IMR-90 (cell line): ENCODE results near the gene DNAJB4. TPM values are rescaled to one million over a fixed set of nuclear protein-coding genes. Genes with fewer than 3 reads are reported as not detected.

ENCODE experiments used
- ATAC-seq: fragments of 200-7000 bp; cut with Tn5 transposase; 2 replicates; pipeline ENCODE4 v1.9.1; 2020; ENCODE audit warnings: low read depth, mild to moderate bottlenecking, moderate library complexity
- BruUV-seq: library from RNA; stranded (reverse); fragments of 400-500 nt; replicated peaks from 2 replicates; lab custom pipeline; 2021; lab: Mats Ljungman, UMichigan
- CTCF ChIA-PET: fragments of 300-600 bp; formaldehyde crosslinking; extraction: SDS; loops from one replicate; lab custom pipeline; 2021; ENCODE audit warnings: antibody characterized with exemption; lab: Yijun Ruan, JAX
- POLR2A ChIA-PET: fragments of 300-600 bp; sonication (Branson Sonifier 250); formaldehyde crosslinking; loops from one replicate; lab custom pipeline; 2022; ENCODE audit warnings: antibody characterized with exemption; ENCODE audit not compliant: unreplicated experiment; lab: Charles Lee
- DNase-seq: peaks from one replicate; pipeline ENCODE4 v3.0.0; 2013
- H2AFZ ChIP-seq: replicated peaks from 2 replicates; pipeline ENCODE3; 2013; ENCODE audit warnings: low read length, mild to moderate bottlenecking; ENCODE audit not compliant: poor library complexity
- H2AK5ac ChIP-seq: 2 replicates; pipeline ENCODE4 v1.6.1; 2013; ENCODE audit warnings: low read depth, low read length, inconsistent platforms
- H2AK9ac ChIP-seq: replicated peaks from 2 replicates; pipeline ENCODE3; 2013; ENCODE audit warnings: mild to moderate bottlenecking, low read depth, low read length, moderate library complexity; ENCODE audit not compliant: poor library complexity
- H2BK120ac ChIP-seq: 2 replicates; pipeline ENCODE4 v1.6.1; 2013; ENCODE audit warnings: low read depth, low read length, inconsistent platforms
- H2BK15ac ChIP-seq: 3 replicates; pipeline ENCODE4 v1.6.1; 2013; ENCODE audit warnings: low read depth, low read length, inconsistent platforms
- H2BK20ac ChIP-seq: 2 replicates; pipeline ENCODE4 v1.6.1; 2013; ENCODE audit warnings: low read depth, mild to moderate bottlenecking, inconsistent platforms, low read length, moderate library complexity
- H2BK5ac ChIP-seq: 2 replicates; pipeline ENCODE4 v1.6.1; 2013; ENCODE audit warnings: mild to moderate bottlenecking, low read depth, low read length, inconsistent platforms; ENCODE audit not compliant: poor library complexity, severe bottlenecking
- H3K14ac ChIP-seq: replicated peaks from 2 replicates; pipeline ENCODE4 v1.6.1; 2013; ENCODE audit warnings: low read depth, low read length, inconsistent platforms
- H3K18ac ChIP-seq: 2 replicates; pipeline ENCODE4 v1.6.1; 2013; ENCODE audit warnings: low read depth, low read length, control low read depth
- H3K23ac ChIP-seq: 2 replicates; pipeline ENCODE4 v1.6.1; 2013; ENCODE audit warnings: low read depth, low read length, inconsistent platforms
- H3K27ac ChIP-seq: 2 replicates; pipeline ENCODE4 v1.5.1; 2013; ENCODE audit warnings: mild to moderate bottlenecking, control low read depth, low read length; ENCODE audit not compliant: insufficient read depth
- H3K27me3 ChIP-seq: 2 replicates; pipeline ENCODE4 v1.6.1; 2013; ENCODE audit warnings: low read length; ENCODE audit not compliant: control insufficient read depth, insufficient read depth
- H3K36me3 ChIP-seq: 2 replicates; pipeline ENCODE4 v1.6.1; 2013; ENCODE audit warnings: low read length, mixed read lengths; ENCODE audit not compliant: control insufficient read depth, insufficient read depth
- H3K4ac ChIP-seq: 2 replicates; pipeline ENCODE4 v1.6.1; 2013; ENCODE audit warnings: low read depth, low read length, inconsistent platforms
- H3K4me1 ChIP-seq: 2 replicates; pipeline ENCODE4 v1.6.1; 2013; ENCODE audit warnings: low read length, mixed read lengths; ENCODE audit not compliant: control insufficient read depth, insufficient read depth
- H3K4me2 ChIP-seq: 2 replicates; pipeline ENCODE4 v1.6.1; 2013; ENCODE audit warnings: low read depth, mild to moderate bottlenecking, control low read depth, low read length, moderate library complexity
- H3K4me3 ChIP-seq: 2 replicates; pipeline ENCODE4 v1.5.1; 2013; ENCODE audit warnings: low read depth, mild to moderate bottlenecking, control low read depth, low read length, moderate library complexity; ENCODE audit not compliant: insufficient read depth
- H3K56ac ChIP-seq: 2 replicates; pipeline ENCODE4 v1.6.1; 2013; ENCODE audit warnings: low read length, inconsistent platforms; ENCODE audit not compliant: insufficient read depth; ENCODE audit errors: extremely low read depth
- H3K79me1 ChIP-seq, 2 experiments: 2 replicates each; pipeline ENCODE4 v1.6.1; 2013; ENCODE audit warnings: low read length in 2 of 2, inconsistent platforms in 1 of 2, low read depth in 1 of 2
- H3K9ac ChIP-seq: 2 replicates; pipeline ENCODE4 v1.6.1; 2013; ENCODE audit warnings: low read depth, low read length, control low read depth
- H3K9me1 ChIP-seq: 2 replicates; pipeline ENCODE4 v1.6.1; 2013; ENCODE audit warnings: low read length, inconsistent platforms; ENCODE audit not compliant: insufficient read depth
- H3K9me3 ChIP-seq: 2 replicates; pipeline ENCODE4 v1.6.1; 2013; ENCODE audit warnings: low read length; ENCODE audit not compliant: control insufficient read depth, insufficient read depth
- H4K20me1 ChIP-seq: 2 replicates; pipeline ENCODE4 v1.6.1; 2013; ENCODE audit warnings: low read length, inconsistent platforms; ENCODE audit not compliant: insufficient read depth
- H4K5ac ChIP-seq: 2 replicates; pipeline ENCODE4 v1.6.1; 2013; ENCODE audit warnings: mild to moderate bottlenecking, low read depth, low read length, control low read depth
- H4K8ac ChIP-seq, 2 experiments: 2 replicates each; pipeline ENCODE4 v1.6.1; 2013; ENCODE audit warnings: low read depth in 2 of 2, low read length in 2 of 2, control low read depth in 1 of 2, inconsistent platforms in 1 of 2
- H4K91ac ChIP-seq: 2 replicates; pipeline ENCODE4 v1.6.1; 2013; ENCODE audit warnings: low read depth, low read length, inconsistent platforms; ENCODE audit not compliant: insufficient read depth
- RCOR1 ChIP-seq: IDR thresholded peaks from 2 replicates; pipeline ENCODE4 v1.6.1; 2012; ENCODE audit warnings: mild to moderate bottlenecking, low read length, improper control_type of control experiment; ENCODE audit not compliant: insufficient replicate concordance
- WGBS, 2 experiments: methylation state at CpG; one replicate each; pipeline versions ENCODE4 v1.1.5 to v1.1.7; 2013; ENCODE audit warnings: missing lambda C conversion rate in 2 of 2; ENCODE audit not compliant: insufficient read length in 1 of 2; ENCODE audit errors: extremely low coverage in 2 of 2; 5-methylcytosine and 5-hydroxymethylcytosine counted together
- dilution Hi-C: fragments of 300-500 bp; cut with HindIII; formaldehyde crosslinking; loops from one replicate; pipeline ENCODE4 v1.14.3; 2018; ENCODE audit warnings: low sequenced_read_pairs; ENCODE audit not compliant: unreplicated experiment
- in situ Hi-C: fragments of 300-500 bp; cut with MboI; formaldehyde crosslinking; loops from 3 replicates; pipeline ENCODE4 v1.14.3; 2019; ENCODE audit warnings: low sequenced_read_pairs, inconsistent platforms, mixed read lengths
- intact Hi-C: fragments of 100-400 bp; cut with micrococcal nuclease; formaldehyde crosslinking; loops from 2 replicates; pipeline ENCODE4 v1.10.0; 2022
- polyA plus RNA-seq, 3 experiments: library from polyadenylated mRNA; depleted of rRNA; stranded (reverse); fragments of >200 nt; gene quantifications; 2 replicates each; pipeline ENCODE4 v1.2.3, GENCODE V29; 2012; ENCODE audit warnings: low replicate concordance in 1 of 3
- total RNA-seq: library from RNA; depleted of rRNA; stranded (reverse); fragments of >200 nt; gene quantifications from 2 replicates; pipeline ENCODE4 v1.2.3, GENCODE V29; 2012

Gene DNAJB4
- total and polyA plus RNA-seq, 2 of the 4 experiments (the other 2 are of a cell fraction), result 30.6 to 31.0 TPM

- Histone ChIP-seq H3K4ac (no peak overlapping the region), H2BK5ac (no peak overlapping the region), H3K4me1 (no peaks in the 10 kb centered on the region), H3K27ac (no peak overlapping the region), H3K79me1 (no peaks in the 10 kb centered on the region), H4K8ac (no peak overlapping the region), H4K91ac (no peak overlapping the region), H3K36me3 (no peaks in the 10 kb centered on the region), H3K27me3 (no peaks in the 10 kb centered on the region), H2BK120ac (no peak overlapping the region), H3K4me3 (no peak overlapping the region), H3K9ac (no peak overlapping the region), H3K18ac (no peak overlapping the region), H2BK15ac (no peak overlapping the region), H3K56ac (no peak overlapping the region), H2AFZ (no peak overlapping the region), H4K5ac (no peak overlapping the region), H2BK20ac (no peak overlapping the region), H2AK5ac (no peak overlapping the region), H3K23ac (no peak overlapping the region), H4K20me1 (no peaks in the 10 kb centered on the region), H3K14ac (no peak overlapping the region), H3K4me2 (no peak overlapping the region), H3K9me1 (no peaks in the 10 kb centered on the region), H3K9me3 (no peaks in the 10 kb centered on the region), H2AK9ac (no peak overlapping the region)
- dilution Hi-C loops (no loop called here), in situ Hi-C loops (no loop called here), intact Hi-C loops (no loop called here)
- WGBS, 2 experiments, result no CpG with 5 or more reads among the region's 3 CpGs
- DNase-seq, result no peak
- ChIA-PET POLR2A (no interaction called here), CTCF (no interaction called here)
- TF ChIP-seq RCOR1, result no peak
- no peak for ATAC-seq
- no TSS peak for BruUV-seq
These were observed 29.0 kb downstream of the DNAJB4 start for GRCh38 chr1:78033797-78034172.
